Trophoblast cell (in vitro differentiated cells and primary cell): ENCODE measurements around the gene RBM18.

Experiments used
- DNase-seq, 2 donors: peaks; one replicate each; pipeline ENCODE4 v3.0.0-alpha.2; 2016
- H2AFZ ChIP-seq: 2 replicates; pipeline ENCODE4 v1.6.1; 2013; ENCODE audit warnings: low read length, moderate library complexity, mild to moderate bottlenecking; ENCODE audit not compliant: insufficient read depth, poor library complexity
- H2AK5ac ChIP-seq: 2 replicates; pipeline ENCODE4 v1.6.1; 2013; ENCODE audit warnings: mild to moderate bottlenecking, low read length
- H2BK120ac ChIP-seq: 2 replicates; pipeline ENCODE4 v1.6.1; 2013; ENCODE audit warnings: low read length, mild to moderate bottlenecking, moderate library complexity; ENCODE audit not compliant: insufficient read depth, poor library complexity
- H2BK12ac ChIP-seq: 2 replicates; pipeline ENCODE4 v1.6.1; 2013; ENCODE audit warnings: mild to moderate bottlenecking, low read length, moderate library complexity
- H2BK5ac ChIP-seq: 2 replicates; pipeline ENCODE4 v1.6.1; 2013; ENCODE audit warnings: low read length, low read depth, moderate library complexity, mild to moderate bottlenecking; ENCODE audit not compliant: poor library complexity
- H3K14ac ChIP-seq: 2 replicates; pipeline ENCODE4 v1.6.1; 2013; ENCODE audit warnings: mild to moderate bottlenecking, low read length
- H3K18ac ChIP-seq: 2 replicates; pipeline ENCODE4 v1.6.1; 2013; ENCODE audit warnings: mild to moderate bottlenecking, low read length
- H3K23ac ChIP-seq: 2 replicates; pipeline ENCODE4 v1.6.1; 2013; ENCODE audit warnings: low read length
- H3K27ac ChIP-seq: 2 replicates; pipeline ENCODE4 v1.5.1; 2013; ENCODE audit warnings: low read depth, mild to moderate bottlenecking, inconsistent platforms, low read length, moderate library complexity
- H3K27me3 ChIP-seq: 2 replicates; pipeline ENCODE4 v1.6.1; 2013; ENCODE audit warnings: inconsistent platforms, mild to moderate bottlenecking, low read length, moderate library complexity; ENCODE audit not compliant: insufficient read depth
- H3K36me3 ChIP-seq, 2 experiments: 1 replicate in 1 of 2; 2 replicates in 1 of 2; pipeline ENCODE4 v1.6.1; 2013; ENCODE audit warnings: low read length in 2 of 2, mild to moderate bottlenecking in 2 of 2, moderate library complexity in 1 of 2; ENCODE audit not compliant: insufficient read depth in 2 of 2, control insufficient read depth in 1 of 2
- H3K4ac ChIP-seq: 2 replicates; pipeline ENCODE4 v1.6.1; 2013; ENCODE audit warnings: low read depth, mild to moderate bottlenecking, low read length, moderate library complexity
- H3K4me1 ChIP-seq, 2 experiments: 1 replicate in 1 of 2; 2 replicates in 1 of 2; pipeline ENCODE4 v1.6.1; 2013; ENCODE audit warnings: low read length in 2 of 2, mild to moderate bottlenecking in 2 of 2, moderate library complexity in 1 of 2; ENCODE audit not compliant: insufficient read depth in 2 of 2, control insufficient read depth in 1 of 2
- H3K4me2 ChIP-seq: 2 replicates; pipeline ENCODE4 v1.6.1; 2013; ENCODE audit warnings: inconsistent platforms, mild to moderate bottlenecking, low read length, moderate library complexity
- H3K4me3 ChIP-seq: 2 replicates; pipeline ENCODE4 v1.5.1; 2013; ENCODE audit warnings: mild to moderate bottlenecking, low read depth, low read length, inconsistent platforms
- H3K79me1 ChIP-seq: one replicate; pipeline ENCODE4 v1.6.1; 2013; ENCODE audit warnings: low read length
- H3K79me2 ChIP-seq: 2 replicates; pipeline ENCODE4 v1.6.1; 2013; ENCODE audit warnings: low read length, mild to moderate bottlenecking; ENCODE audit not compliant: control insufficient read depth, insufficient read depth, poor library complexity
- H3K9ac ChIP-seq: 2 replicates; pipeline ENCODE4 v1.6.1; 2013; ENCODE audit warnings: mild to moderate bottlenecking, low read length
- H3K9me3 ChIP-seq: 2 replicates; pipeline ENCODE4 v1.6.1; 2013; ENCODE audit warnings: low read depth, mild to moderate bottlenecking, control low read depth, inconsistent platforms, low read length; ENCODE audit not compliant: insufficient read depth
- H4K12ac ChIP-seq: 2 replicates; pipeline ENCODE4 v1.6.1; 2013; ENCODE audit warnings: low read depth, mild to moderate bottlenecking, low read length, moderate library complexity
- H4K8ac ChIP-seq: 2 replicates; pipeline ENCODE4 v1.6.1; 2013; ENCODE audit warnings: low read depth, mild to moderate bottlenecking, low read length, moderate library complexity
- H4K91ac ChIP-seq: one replicate; pipeline ENCODE4 v1.6.1; 2013; ENCODE audit warnings: low read depth, mild to moderate bottlenecking, low read length, moderate library complexity
- WGBS: extraction: QIAGEN DNeasy Blood & Tissue Kit; methylation state at CpG from one replicate; pipeline ENCODE4 v1.1.7; 2013; ENCODE audit warnings: missing lambda C conversion rate; ENCODE audit not compliant: insufficient read length, insufficient coverage; ENCODE audit errors: extremely low coverage; 5-methylcytosine and 5-hydroxymethylcytosine counted together

Gene RBM18

GRCh38 chr9:122216138-122216797, 48.4 kb downstream of the RBM18 start:
- Histone ChIP-seq H3K4ac (no peak overlapping the region), H3K36me3 (no peaks in the 10 kb centered on the region), H4K91ac (no peak overlapping the region), H3K4me2 (no peak overlapping the region), H3K4me1 (peaks cover 6 to 10% of the 10 kb centered on the region in 2 experiments), H3K18ac (no peak overlapping the region), H3K9ac (no peak overlapping the region), H3K23ac (no peak overlapping the region), H2BK120ac (no peak overlapping the region), H3K27ac (no peak overlapping the region), H3K27me3 (peaks cover 88% of the 10 kb centered on the region), H4K12ac (no peak overlapping the region), H3K14ac (no peak overlapping the region), H3K79me1 (no peaks in the 10 kb centered on the region), H3K79me2 (no peaks in the 10 kb centered on the region), H3K4me3 (no peak overlapping the region), H2AFZ (no peak overlapping the region), H4K8ac (no peak overlapping the region), H2AK5ac (no peak overlapping the region), H3K9me3 (peaks cover 18% of the 10 kb centered on the region), H2BK12ac (no peak overlapping the region), H2BK5ac (no peak overlapping the region)
- WGBS: no CpG with 5 or more reads among the region's 4 CpGs
- no peak for DNase-seq

DNA sequence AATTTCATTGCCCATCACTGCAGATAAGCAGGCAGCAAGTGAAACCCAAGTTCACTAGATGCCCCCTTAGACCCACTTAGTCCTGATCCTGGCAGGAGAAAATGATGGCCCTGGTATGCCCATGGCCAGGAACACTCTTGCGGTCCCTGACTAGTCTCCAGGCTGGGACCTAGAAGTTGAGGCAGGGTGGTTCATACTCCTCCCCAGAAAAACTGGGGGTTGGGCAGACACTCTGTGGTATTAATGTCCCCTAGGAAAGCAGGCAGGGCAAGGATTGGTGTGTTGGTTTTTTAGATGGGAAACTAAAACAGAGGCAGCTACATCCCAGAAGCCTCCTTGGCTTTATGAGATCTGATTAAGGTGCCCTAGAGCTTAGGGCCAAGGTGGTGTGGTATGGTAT, 49.0 kb downstream of the RBM18 start:
- H3K27ac ChIP-seq: no peak overlapping the region
- H2AK5ac ChIP-seq: no peak overlapping the region
- no peak overlapping the region for H2BK12ac ChIP-seq
- H3K79me2 ChIP-seq: no peaks in the 10 kb centered on the region
- H3K4me3 ChIP-seq: no peak overlapping the region
- no CpG with 5 or more reads among the region's 1 CpG for WGBS
- no peak overlapping the region for H4K12ac ChIP-seq
- no peaks in the 10 kb centered on the region for H3K36me3 ChIP-seq
- no peak overlapping the region for H4K91ac ChIP-seq
- no peak overlapping the region for H2AFZ ChIP-seq
- no peak overlapping the region for H3K9ac ChIP-seq
- no peak overlapping the region for H3K4me2 ChIP-seq
- H4K8ac ChIP-seq: no peak overlapping the region
- no peak overlapping the region for H3K14ac ChIP-seq
- H2BK120ac ChIP-seq: no peak overlapping the region
- peaks cover 6 to 10% of the 10 kb centered on the region in 2 experiments for H3K4me1 ChIP-seq
- no peak overlapping the region for H3K4ac ChIP-seq
- no peak overlapping the region for H2BK5ac ChIP-seq
- DNase-seq: no peak
- H3K27me3 ChIP-seq: peaks cover 82% of the 10 kb centered on the region
- no peaks in the 10 kb centered on the region for H3K79me1 ChIP-seq
- H3K18ac ChIP-seq: no peak overlapping the region
- peaks cover 18% of the 10 kb centered on the region for H3K9me3 ChIP-seq
- no peak overlapping the region for H3K23ac ChIP-seq

- H3K36me3 ChIP-seq: no peaks in the 10 kb centered on the region
- H2BK12ac ChIP-seq: no peak overlapping the region
- no peak overlapping the region for H2AK5ac ChIP-seq
- no peak overlapping the region for H4K91ac ChIP-seq
- no peak overlapping the region for H4K8ac ChIP-seq
- H2AFZ ChIP-seq: no peak overlapping the region
- H3K79me1 ChIP-seq: no peaks in the 10 kb centered on the region
- no peaks in the 10 kb centered on the region for H3K79me2 ChIP-seq
- no peak overlapping the region for H2BK5ac ChIP-seq
- H3K27ac ChIP-seq: no peak overlapping the region
- peaks cover 18% of the 10 kb centered on the region for H3K9me3 ChIP-seq
- no peak overlapping the region for H3K4me3 ChIP-seq
- no peak overlapping the region for H3K4ac ChIP-seq
- no peak overlapping the region for H3K18ac ChIP-seq
- WGBS: no CpG with 5 or more reads among the region's 9 CpGs
- H3K14ac ChIP-seq: no peak overlapping the region
- H3K4me1 ChIP-seq: peaks cover 4 to 8% of the 10 kb centered on the region in 2 experiments
- peaks cover 70% of the 10 kb centered on the region for H3K27me3 ChIP-seq
- no peak overlapping the region for H2BK120ac ChIP-seq
- no peak overlapping the region for H3K23ac ChIP-seq
- no peak overlapping the region for H3K9ac ChIP-seq
- H3K4me2 ChIP-seq: peak overlapping the region; percentile 36
- H4K12ac ChIP-seq: no peak overlapping the region
- DNase-seq: no peak
Measured at GRCh38 chr9:122214507-122214906, 50.1 kb downstream of the RBM18 start.

GRCh38 chr9:122213589-122214413, 50.8 kb downstream of the RBM18 start:
- Histone ChIP-seq H4K91ac (no peak overlapping the region), H3K36me3 (no peaks in the 10 kb centered on the region), H4K8ac (no peak overlapping the region), H2BK12ac (no peak overlapping the region), H2AK5ac (no peak overlapping the region), H3K79me2 (no peaks in the 10 kb centered on the region), H3K4me2 (peak overlapping the region; percentile 59), H3K9me3 (peaks cover 18% of the 10 kb centered on the region), H2BK5ac (no peak overlapping the region), H4K12ac (no peak overlapping the region), H3K4ac (no peak overlapping the region), H3K18ac (no peak overlapping the region), H3K23ac (no peak overlapping the region), H3K27ac (no peak overlapping the region), H3K14ac (no peak overlapping the region), H3K4me1 (peaks cover 3 to 4% of the 10 kb centered on the region in 2 experiments), H3K4me3 (peak overlapping the region; percentile 45), H3K9ac (no peak overlapping the region), H3K27me3 (peaks cover 63% of the 10 kb centered on the region), H2BK120ac (no peak overlapping the region), H3K79me1 (no peaks in the 10 kb centered on the region), H2AFZ (no peak overlapping the region)
- no CpG with 5 or more reads among the region's 93 CpGs for WGBS
- DNase-seq: peak; percentile 54 to 60
